PFSK-1 (cell line): Measurements from ENCODE around the gene RASSF8.

Source experiments
- FOXP2 ChIP-seq: optimal IDR thresholded peaks from 2 replicates; pipeline ENCODE3; 2011; ENCODE audit warnings: borderline replicate concordance, control low read depth, inconsistent platforms; ENCODE audit not compliant: insufficient read depth; ENCODE audit errors: extremely low read length, extremely low read depth
- POLR2AphosphoS5 ChIP-seq: IDR thresholded peaks from 2 replicates; pipeline ENCODE4 v1.6.1; 2012; ENCODE audit warnings: low read depth, mild to moderate bottlenecking, control low read depth, low read length, moderate library complexity
- REST ChIP-seq, 2 experiments: IDR thresholded peaks; 2 replicates each; pipeline versions ENCODE4 v1.6.1 to v1.8.0; 2011 to 2012; ENCODE audit warnings: low read depth in 2 of 2, low read length in 2 of 2, control low read depth in 1 of 2, inconsistent platforms in 1 of 2, mild to moderate bottlenecking in 1 of 2, moderate library complexity in 1 of 2; ENCODE audit not compliant: insufficient read depth in 1 of 2
- SIN3A ChIP-seq: IDR thresholded peaks from 2 replicates; pipeline ENCODE4 v1.6.1; 2012; ENCODE audit warnings: mild to moderate bottlenecking, low read length, moderate library complexity, borderline replicate concordance; ENCODE audit not compliant: insufficient read depth
- TAF1 ChIP-seq: IDR thresholded peaks from 2 replicates; pipeline ENCODE4 v1.6.1; 2012; ENCODE audit warnings: low read length, control low read depth, borderline replicate concordance; ENCODE audit not compliant: insufficient read depth

- TF ChIP-seq REST (IDR thresholded peaks at IDR 0.05; ENCODE audit: insufficient read depth in 1 of 2, low read depth in 2 of 2, low read length in 2 of 2): no peak
- TF ChIP-seq TAF1: no peak
- TF ChIP-seq POLR2AphosphoS5: no peak
- TF ChIP-seq SIN3A: no peak
- TF ChIP-seq FOXP2: no peak
Measured at GRCh38 chr12:25932971-25933370, 25.5 kb upstream of the RASSF8 start.
